Ishikawa (cell line): ENCODE results near the gene CUL3.

ENCODE experiments used
- CREB1 ChIP-seq: IDR thresholded peaks from 2 replicates; pipeline ENCODE4 v1.6.1; 2012; ENCODE audit warnings: low read depth
- FOXM1 ChIP-seq: IDR thresholded peaks from 2 replicates; pipeline ENCODE4 v1.6.1; 2012; ENCODE audit warnings: low read depth, borderline replicate concordance
- NFIC ChIP-seq: IDR thresholded peaks from 2 replicates; pipeline ENCODE4 v1.6.1; 2012
- ZBTB7A ChIP-seq: IDR thresholded peaks from 2 replicates; pipeline ENCODE4 v1.6.1; 2012; ENCODE audit warnings: low read depth

DNA sequence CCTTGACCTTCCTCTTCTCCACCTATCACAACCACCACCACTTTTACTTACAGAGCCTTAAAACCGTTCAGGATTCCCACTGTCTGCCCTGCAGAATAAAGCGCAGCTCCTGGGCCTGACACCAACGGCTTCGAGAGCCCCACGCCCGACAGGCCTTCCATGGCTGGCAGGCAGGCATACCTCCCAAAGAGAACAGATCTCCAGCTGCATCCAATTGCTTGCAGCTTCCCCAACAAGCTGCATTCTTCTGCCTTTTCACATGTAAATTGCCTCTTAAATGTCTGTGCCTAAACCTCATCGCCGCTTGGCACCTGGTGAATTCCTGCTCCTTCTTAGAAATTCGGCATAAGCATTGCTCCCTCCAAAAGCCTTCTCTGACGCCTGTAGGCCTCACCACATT, 151.7 kb downstream of the CUL3 start:
- TF ChIP-seq CREB1 (no peak), ZBTB7A (no peak), NFIC (no peak), FOXM1 (no peak)
